ENCODE results near the gene SLC7A6. TPM values are rescaled to one million over a fixed set of nuclear protein-coding genes. Genes with fewer than 3 reads are reported as not detected.

The SLC7A6 gene
- total RNA-seq, 1 experiment from 2014 or later, result 28.5 TPM

DNA sequence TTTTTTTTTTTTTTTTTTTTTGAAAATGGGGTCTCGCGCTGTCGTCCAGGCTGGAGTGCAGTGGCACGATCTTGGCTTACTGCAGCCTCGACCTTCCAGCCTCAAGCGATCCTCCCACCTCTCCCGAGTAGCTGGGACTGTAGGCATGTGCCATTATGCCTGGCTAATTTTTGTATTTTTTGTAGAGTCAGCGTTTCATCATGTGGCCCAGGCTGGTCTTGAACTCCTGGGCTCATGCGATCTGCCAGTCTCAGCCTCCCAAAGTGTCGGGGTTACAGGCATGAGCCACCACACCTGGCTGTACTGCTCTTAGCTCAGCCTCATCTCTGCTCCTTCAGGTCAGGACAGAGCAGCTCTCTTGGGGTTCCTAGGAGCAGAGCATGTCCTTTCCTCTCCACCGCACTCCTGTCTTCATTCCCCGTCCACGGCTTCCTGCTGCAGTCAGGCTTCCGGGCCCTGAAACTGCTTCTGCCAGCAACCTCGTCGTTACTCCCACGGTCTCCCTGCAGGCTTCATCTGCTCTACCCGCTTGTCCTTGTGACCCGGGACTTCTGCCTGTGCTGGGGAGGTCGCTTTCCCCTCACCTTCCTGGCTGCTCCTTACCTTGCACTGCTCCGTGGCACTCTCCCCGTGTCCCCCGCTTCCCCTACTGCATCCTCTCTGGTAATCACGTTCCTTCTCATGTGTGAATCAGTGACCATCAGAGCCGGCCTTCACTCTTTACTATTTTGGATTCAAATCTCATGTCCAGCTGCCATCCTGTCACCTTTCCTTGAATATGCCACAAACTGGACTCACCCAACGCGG, 84.5 kb downstream of the SLC7A6 start:
- no TSS peak for BruUV-seq (replicated peaks)
- CTCF ChIA-PET, result no interaction called here
- no peak for ATAC-seq

More for the DNA sequence above, 84.5 kb downstream of the SLC7A6 start:
- no peaks in the 10 kb centered on the region for H3K79me2 ChIP-seq (ENCODE audit: insufficient read depth, low read length)
- peaks cover 15 to 40% of the 10 kb centered on the region in 2 experiments for H3K36me3 ChIP-seq (ENCODE audit: control insufficient read depth in 1 of 2, insufficient read depth in 2 of 2, low read length in 2 of 2)
- H3K9me3 ChIP-seq (ENCODE audit: control insufficient read depth in 1 of 2, insufficient read depth in 1 of 2, low read depth in 1 of 2, low read length in 2 of 2), result no peaks in the 10 kb centered on the region
- H3K9me2 ChIP-seq (ENCODE audit: insufficient read depth), result no peaks in the 10 kb centered on the region
- H3K4me3 ChIP-seq (replicated peaks in 1 of 2; ENCODE audit: low read depth in 1 of 2, low read length in 2 of 2), result no peak overlapping the region
- no peak overlapping the region for H2AFZ ChIP-seq (ENCODE audit: low read depth, low read length, poor library complexity, severe bottlenecking)
- H3K9ac ChIP-seq (ENCODE audit: low read length), result no peak overlapping the region
- H3K27ac ChIP-seq (ENCODE audit: low read depth, low read length), result no peak overlapping the region
- intact Hi-C loops (cut with micrococcal nuclease), result no loop called here
- TF ChIP-seq, protein P1, sequence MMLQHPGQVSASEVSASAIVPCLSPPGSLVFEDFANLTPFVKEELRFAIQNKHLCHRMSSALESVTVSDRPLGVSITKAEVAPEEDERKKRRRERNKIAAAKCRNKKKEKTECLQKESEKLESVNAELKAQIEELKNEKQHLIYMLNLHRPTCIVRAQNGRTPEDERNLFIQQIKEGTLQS (IDR thresholded peaks at IDR 0.05), result no peak
- TF ChIP-seq SRF (IDR thresholded peaks at IDR 0.05; ENCODE audit: low read depth), result no peak
- no peak for TF ChIP-seq TCF7L2 (IDR thresholded peaks at IDR 0.05; ENCODE audit: borderline replicate concordance, extremely low read depth, insufficient read depth, insufficient read length)
- TF ChIP-seq CEBPB (IDR thresholded peaks at IDR 0.05; ENCODE audit: low read depth), result no peak
- no peak for TF ChIP-seq ELF1 (IDR thresholded peaks at IDR 0.05; ENCODE audit: borderline replicate concordance, low read depth)
- no peak for TF ChIP-seq EZH2 (IDR thresholded peaks at IDR 0.05)
- TF ChIP-seq EZH2phosphoT487 (IDR thresholded peaks at IDR 0.05; ENCODE audit: borderline replicate concordance), result no peak
- no peak for TF ChIP-seq CBX3 (IDR thresholded peaks at IDR 0.05; ENCODE audit: low read depth)
- no peak for TF ChIP-seq YY1 (IDR thresholded peaks at IDR 0.05; ENCODE audit: extremely low read depth, insufficient replicate concordance, low read depth, low read length)
- TF ChIP-seq, protein P2, sequence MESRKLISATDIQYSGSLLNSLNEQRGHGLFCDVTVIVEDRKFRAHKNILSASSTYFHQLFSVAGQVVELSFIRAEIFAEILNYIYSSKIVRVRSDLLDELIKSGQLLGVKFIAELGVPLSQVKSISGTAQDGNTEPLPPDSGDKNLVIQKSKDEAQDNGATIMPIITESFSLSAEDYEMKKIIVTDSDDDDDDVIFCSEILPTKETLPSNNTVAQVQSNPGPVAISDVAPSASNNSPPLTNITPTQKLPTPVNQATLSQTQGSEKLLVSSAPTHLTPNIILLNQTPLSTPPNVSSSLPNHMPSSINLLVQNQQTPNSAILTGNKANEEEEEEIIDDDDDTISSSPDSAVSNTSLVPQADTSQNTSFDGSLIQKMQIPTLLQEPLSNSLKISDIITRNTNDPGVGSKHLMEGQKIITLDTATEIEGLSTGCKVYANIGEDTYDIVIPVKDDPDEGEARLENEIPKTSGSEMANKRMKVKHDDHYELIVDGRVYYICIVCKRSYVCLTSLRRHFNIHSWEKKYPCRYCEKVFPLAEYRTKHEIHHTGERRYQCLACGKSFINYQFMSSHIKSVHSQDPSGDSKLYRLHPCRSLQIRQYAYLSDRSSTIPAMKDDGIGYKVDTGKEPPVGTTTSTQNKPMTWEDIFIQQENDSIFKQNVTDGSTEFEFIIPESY (IDR thresholded peaks at IDR 0.05; ENCODE audit: extremely low read depth, insufficient replicate concordance, low read length), result no peak
- no peak for TF ChIP-seq EGR1 (IDR thresholded peaks at IDR 0.05; ENCODE audit: low read depth)
- TF ChIP-seq FOSL1 (IDR thresholded peaks at IDR 0.05; ENCODE audit: low read depth), result no peak
- no peak for TF ChIP-seq POLR2A (IDR thresholded peaks at IDR 0.05; ENCODE audit: borderline replicate concordance, extremely low read depth, insufficient read depth, insufficient read length)
- TF ChIP-seq ZNF274 (IDR thresholded peaks at IDR 0.05; ENCODE audit: low read depth, low read length), result no peak
- POLR2A ChIA-PET, result no interaction called here
- RAD21 ChIA-PET (ENCODE audit: low non-redundant PET in 1 of 2, low total read pairs in 2 of 2, uncharacterized antibody in 2 of 2, unreplicated experiment in 2 of 2), result no interaction called here
- no peak for DNase-seq (ENCODE audit: low read depth, low spot score)
- H3K4me1 ChIP-seq (ENCODE audit: control insufficient read depth in 1 of 2, insufficient read depth in 2 of 2, low read length in 2 of 2), result no peaks in the 10 kb centered on the region
- H4K20me1 ChIP-seq (ENCODE audit: insufficient read depth), result no peaks in the 10 kb centered on the region
- no peaks in the 10 kb centered on the region for H3K27me3 ChIP-seq (ENCODE audit: insufficient read depth, low read length)
- H3K4me2 ChIP-seq (ENCODE audit: low read length), result no peak overlapping the region

Measured in HCT116 (cell line).